ENCODE measurements around the gene SMG5.

SMG5 gene

GRCh38 chr1:156285437-156285836, 2.8 kb upstream of the SMG5 start:
- Histone ChIP-seq H3K27me3 (replicated peaks; ENCODE audit: control insufficient read depth, insufficient read depth, low read length) (no peaks in the 10 kb centered on the region), H3K4me3 (replicated peaks; ENCODE audit: low read depth, low read length) (no peak overlapping the region), H3K36me3 (ENCODE audit: control insufficient read depth, insufficient read depth, low read length) (peaks cover 9% of the 10 kb centered on the region)
- TF ChIP-seq CTCF (IDR thresholded peaks at IDR 0.05; ENCODE audit: insufficient read depth, low read length, poor library complexity, severe bottlenecking): no peak
- DNase-seq (ENCODE audit: extremely low read depth, insufficient read length): no peak

- Histone ChIP-seq H3K27me3 (replicated peaks; ENCODE audit: control insufficient read depth, insufficient read depth, low read length) (no peaks in the 10 kb centered on the region), H3K36me3 (ENCODE audit: control insufficient read depth, insufficient read depth, low read length) (peaks cover 9% of the 10 kb centered on the region), H3K4me3 (replicated peaks; ENCODE audit: low read depth, low read length) (no peak overlapping the region)
- no peak for DNase-seq (ENCODE audit: extremely low read depth, insufficient read length)
- TF ChIP-seq CTCF (IDR thresholded peaks at IDR 0.05; ENCODE audit: insufficient read depth, low read length, poor library complexity, severe bottlenecking): no peak
These were observed 2.1 kb upstream of the SMG5 start for GRCh38 chr1:156284757-156285156.

- DNase-seq (ENCODE audit: extremely low read depth, insufficient read length): no peak
- H3K27me3 ChIP-seq (replicated peaks; ENCODE audit: control insufficient read depth, insufficient read depth, low read length): no peaks in the 10 kb centered on the region
- no peak for TF ChIP-seq CTCF (IDR thresholded peaks at IDR 0.05; ENCODE audit: insufficient read depth, low read length, poor library complexity, severe bottlenecking)
- H3K36me3 ChIP-seq (ENCODE audit: control insufficient read depth, insufficient read depth, low read length): peaks cover 8% of the 10 kb centered on the region
- H3K4me3 ChIP-seq (replicated peaks; ENCODE audit: low read depth, low read length): peak within 1 kb of the TSS; percentile 82
These were observed 1.5 kb upstream of the SMG5 start, which contains the start of gene TMEM79 for GRCh38 chr1:156284112-156284511. Gene TMEM79 (plus strand): TSS chr1:156284325. CDS start chr1:156285227, 902 bp downstream.

- TF ChIP-seq CTCF (IDR thresholded peaks at IDR 0.05; ENCODE audit: insufficient read depth, low read length, poor library complexity, severe bottlenecking): no peak
- DNase-seq (ENCODE audit: extremely low read depth, insufficient read length): no peak
- Histone ChIP-seq H3K36me3 (ENCODE audit: control insufficient read depth, insufficient read depth, low read length) (peaks cover 13% of the 10 kb centered on the region), H3K4me3 (replicated peaks; ENCODE audit: low read depth, low read length) (peak overlapping the region; percentile 82), H3K27me3 (replicated peaks; ENCODE audit: control insufficient read depth, insufficient read depth, low read length) (no peaks in the 10 kb centered on the region)
These were observed 896 bp upstream of the SMG5 start for GRCh38 chr1:156283521-156283920.

GRCh38 chr1:156281693-156282478, 739 bp downstream of the SMG5 start:
- TF ChIP-seq CTCF (IDR thresholded peaks at IDR 0.05; ENCODE audit: insufficient read depth, low read length, poor library complexity, severe bottlenecking): no peak
- H3K27me3 ChIP-seq (replicated peaks; ENCODE audit: control insufficient read depth, insufficient read depth, low read length): no peaks in the 10 kb centered on the region
- peak; percentile 33 for DNase-seq (ENCODE audit: extremely low read depth, insufficient read length)
- H3K36me3 ChIP-seq (ENCODE audit: control insufficient read depth, insufficient read depth, low read length): peaks cover 19% of the 10 kb centered on the region
- H3K4me3 ChIP-seq (replicated peaks; ENCODE audit: low read depth, low read length): peak overlapping the region; percentile 82
